Daoy (cell line): Measurements from ENCODE around the gene CSAG2. TPM values are rescaled to one million over a fixed set of nuclear protein-coding genes. Genes with fewer than 3 reads are reported as not detected.
"Not testable (repeated sequence)": the region's sequence is repeated elsewhere in the genome, so short reads cannot be mapped to it uniquely, and the experiment has no call there.

Source experiments
- DNase-seq: peaks from one replicate; pipeline ENCODE4 v3.0.0-alpha.2; 2015; ENCODE audit warnings: low read depth
- total RNA-seq: library from RNA; depleted of rRNA; stranded (reverse); fragments of >200 nt; shearing (Covaris generic); gene quantifications from 2 replicates; pipeline ENCODE4 v1.2.3, GENCODE V29; 2014; rRNA removed

The CSAG2 gene
- total RNA-seq = not detected in 2 replicates

GRCh38 chrX:152709173-152709572 is at the start of gene CSAG2:
Gene CSAG2, minus strand, starts transcription at chrX:152709273. Its CDS starts 161 bp downstream, at chrX:152709112.
- not testable (repeated sequence) for DNase-seq

- DNase-seq = not testable (repeated sequence)
Observed at GRCh38 chrX:152754871-152755270, 45.8 kb upstream of the CSAG2 start.

- not testable (repeated sequence) for DNase-seq
Observed at GRCh38 chrX:152753686-152754650, 44.9 kb upstream of the CSAG2 start, which contains the start of gene MAGEA2. Gene MAGEA2, minus strand, starts transcription at chrX:152753842. Its CDS starts 2,479 bp downstream, at chrX:152751363.

GRCh38 chrX:152738560-152738959 is 29.5 kb upstream of the CSAG2 start:
- DNase-seq = no peak

- DNase-seq = not testable (repeated sequence)
Observed at GRCh38 chrX:152736528-152736927, 27.5 kb upstream of the CSAG2 start.

GRCh38 chrX:152735860-152736511 is 26.9 kb upstream of the CSAG2 start:
- no peak for DNase-seq

- no peak for DNase-seq
Observed at GRCh38 chrX:152735101-152735500, 26.0 kb upstream of the CSAG2 start.

- not testable (repeated sequence) for DNase-seq
Observed at GRCh38 chrX:152734143-152734858, 25.2 kb upstream of the CSAG2 start.

- peak; percentile 74 for DNase-seq
Observed at GRCh38 chrX:152733261-152733975, 24.3 kb upstream of the CSAG2 start, which contains the start of the genes CSAG1 and MAGEA12. Gene CSAG1, minus strand, starts transcription at chrX:152733721. Its CDS starts 1,261 bp downstream, at chrX:152732460. Gene MAGEA12, plus strand, starts transcription at chrX:152733757. Its CDS starts 2,405 bp downstream, at chrX:152736162.

- DNase-seq = no peak
Observed at GRCh38 chrX:152725409-152725808, 16.3 kb upstream of the CSAG2 start.

GRCh38 chrX:152713815-152714787 is 5.0 kb upstream of the CSAG2 start, which contains the start of gene MAGEA2B:
Gene MAGEA2B, plus strand, starts transcription at chrX:152714628. Its CDS starts 2,479 bp downstream, at chrX:152717107.
- DNase-seq = not testable (repeated sequence)

GRCh38 chrX:152713195-152713594 is 4.1 kb upstream of the CSAG2 start:
- DNase-seq = not testable (repeated sequence)

GRCh38 chrX:152706500-152706899 is 2.6 kb downstream of the CSAG2 start:
- DNase-seq = not testable (repeated sequence)

GRCh38 chrX:152700390-152700789 is 8.7 kb downstream of the CSAG2 start:
- DNase-seq = not testable (repeated sequence)

- DNase-seq = not testable (repeated sequence)
Observed at GRCh38 chrX:152697952-152698931, 10.8 kb downstream of the CSAG2 start, which contains the start of gene MAGEA3. Gene MAGEA3, plus strand, starts transcription at chrX:152698794. Its CDS starts 2,039 bp downstream, at chrX:152700833.

- not testable (repeated sequence) for DNase-seq
Observed at GRCh38 chrX:152681012-152681411, 28.1 kb downstream of the CSAG2 start.

GRCh38 chrX:152674652-152675051 is 34.4 kb downstream of the CSAG2 start:
- not testable (repeated sequence) for DNase-seq

- no peak for DNase-seq
Observed at GRCh38 chrX:152674135-152674534, 34.9 kb downstream of the CSAG2 start.
